Stimulated activated CD8-positive, alpha-beta memory T cell treated with anti-CD3 and anti-CD28 coated beads, Interleukin-2, amount 100 ng/mL, for 1 hour (primary cell): Measurements from ENCODE around the gene PDCD2.
A peak's percentile ranks its signal among the peaks of the same experiment; 100 is the strongest.
"Not testable (repeated sequence)": the region's sequence is repeated elsewhere in the genome, so short reads cannot be mapped to it uniquely, and the experiment has no call there.

Experiments used
- DNase-seq, 2 donors: peaks; one replicate each; pipeline ENCODE4 v3.0.0-alpha.2; 2020; ENCODE audit warnings: low read depth in 2 of 2

Gene PDCD2

DNA sequence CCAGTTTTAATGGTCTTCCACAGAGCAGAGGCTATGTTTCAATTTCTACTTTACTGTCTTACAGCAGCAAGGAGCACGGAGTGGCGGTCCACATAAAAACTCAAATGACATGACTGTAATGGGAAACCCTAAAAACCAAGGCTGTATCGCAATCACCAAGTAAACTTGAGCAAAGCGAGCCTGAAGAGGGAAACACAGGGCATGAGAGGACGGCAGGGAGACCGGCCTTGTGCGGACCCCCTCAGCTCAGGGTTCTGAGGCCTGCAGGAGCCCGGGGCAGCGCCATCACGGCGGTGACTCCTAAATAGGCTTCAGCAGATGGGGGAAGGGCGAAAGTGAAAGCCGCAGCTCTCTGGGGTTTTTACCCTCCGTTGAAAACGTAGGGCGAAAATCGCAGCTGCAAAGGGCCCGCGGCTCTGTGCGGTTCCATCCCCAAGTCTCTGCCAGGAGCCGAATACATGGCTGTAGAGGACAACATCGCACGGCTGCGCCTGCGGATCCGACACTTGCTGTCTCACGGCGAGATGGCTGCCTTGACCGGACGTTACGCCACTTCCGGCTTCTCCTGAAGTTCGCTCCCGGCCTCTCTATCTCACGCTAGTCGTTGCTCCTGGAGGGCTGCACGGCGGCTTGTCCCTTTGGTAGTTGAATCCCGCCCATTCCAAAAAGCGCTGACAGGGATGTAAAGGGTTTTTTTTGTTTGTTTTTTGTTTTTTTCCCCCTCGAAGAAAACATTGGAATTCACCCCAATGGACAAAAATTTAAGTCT, 31.5 kb downstream of the PDCD2 start, which contains the start of gene PSMB1:
Gene PSMB1, minus strand, starts transcription at position 543 of the 769 bp plus-strand sequence. Its CDS starts 65 bp downstream, at position 478.
- peak; percentile 56 to 70 for DNase-seq

DNA sequence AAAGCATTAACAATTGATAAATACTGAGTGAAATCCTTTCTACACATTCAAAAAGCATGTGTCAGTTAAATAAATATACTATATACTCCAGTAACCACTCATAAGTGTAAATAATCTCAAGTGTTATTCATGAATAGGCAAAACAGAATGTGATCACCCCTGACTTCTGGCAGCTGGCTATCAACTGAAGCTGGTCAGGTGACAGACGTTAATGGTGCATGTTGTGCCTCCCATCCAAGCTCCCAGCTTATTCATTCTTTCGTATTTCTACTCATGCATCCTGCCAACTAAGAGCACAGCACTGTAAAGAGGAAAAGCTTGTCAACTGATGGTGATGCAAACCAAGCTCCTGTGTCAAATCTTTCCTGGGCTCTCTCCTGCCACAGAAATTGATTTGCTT, 39.0 kb downstream of the PDCD2 start:
- DNase-seq, result no peak

DNA sequence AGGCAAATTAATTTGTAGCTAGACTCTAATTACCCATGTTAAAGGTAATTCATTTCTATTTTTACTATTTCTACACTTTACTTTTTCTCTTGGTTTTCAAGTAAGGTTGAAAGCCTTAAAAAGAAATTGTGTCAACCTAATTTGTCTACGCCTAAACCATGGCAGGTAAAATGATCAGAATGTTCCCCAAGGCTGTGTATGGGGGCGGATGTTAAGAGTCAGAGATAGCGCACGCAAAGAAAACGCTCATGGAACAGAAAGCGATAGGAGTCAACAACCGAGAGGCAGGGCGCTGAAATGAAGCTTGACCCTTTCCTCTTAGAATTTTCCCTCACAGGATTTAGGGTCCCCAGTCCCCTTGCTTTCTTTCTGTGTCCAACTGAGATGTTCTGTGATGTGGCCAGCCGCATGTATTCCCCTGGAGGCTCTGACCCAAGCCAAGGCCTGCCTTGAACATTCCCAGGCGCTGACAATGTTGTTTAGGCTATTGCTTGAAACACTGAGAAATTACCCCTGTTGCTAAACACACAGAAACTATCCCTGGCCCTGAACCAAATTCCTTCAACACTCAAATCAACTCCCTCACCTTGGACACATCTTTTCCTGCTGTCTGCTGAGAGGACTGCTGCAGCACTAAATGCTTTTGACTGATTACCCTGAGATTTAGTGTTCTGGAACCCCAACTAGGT, 42.3 kb downstream of the PDCD2 start:
- DNase-seq, result no peak

DNA sequence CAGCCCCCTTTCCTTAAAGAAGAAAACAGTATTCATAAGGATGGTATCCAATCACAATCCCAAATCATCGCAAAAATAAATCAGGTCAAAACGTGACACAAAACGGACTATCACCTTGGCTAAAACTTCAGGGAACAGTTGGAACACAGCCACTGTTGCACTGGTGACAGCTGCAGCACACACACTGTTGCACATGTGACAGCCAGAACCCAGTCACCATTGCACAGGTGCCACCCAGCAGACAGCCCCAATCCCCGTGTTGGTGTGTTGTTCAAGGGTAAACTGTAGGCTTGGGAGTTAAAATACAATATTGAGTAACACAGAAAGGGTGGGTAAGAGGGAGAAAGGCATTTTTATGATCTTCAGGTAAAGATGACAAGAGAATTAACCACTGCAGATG, 47.1 kb downstream of the PDCD2 start:
- DNase-seq, result no peak

DNA sequence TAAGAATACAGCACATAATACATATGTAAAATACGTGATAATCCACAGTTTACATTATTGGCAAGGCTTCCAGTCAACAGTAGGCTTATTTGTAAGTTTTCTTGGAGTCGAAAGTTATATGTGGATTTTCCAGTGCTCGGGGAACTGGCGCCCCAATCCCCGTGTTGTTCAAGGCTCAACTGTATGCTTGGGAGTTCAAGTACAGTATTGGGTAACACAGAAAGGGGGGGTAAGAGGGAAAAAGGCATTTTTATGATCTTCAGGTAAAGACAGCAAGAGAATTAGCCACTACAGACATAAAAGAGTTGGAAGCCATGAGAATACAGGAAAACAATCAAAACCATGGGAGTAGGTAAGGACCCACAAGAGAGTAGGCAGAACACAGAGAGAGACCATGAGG, 47.8 kb downstream of the PDCD2 start:
- no peak for DNase-seq

DNA sequence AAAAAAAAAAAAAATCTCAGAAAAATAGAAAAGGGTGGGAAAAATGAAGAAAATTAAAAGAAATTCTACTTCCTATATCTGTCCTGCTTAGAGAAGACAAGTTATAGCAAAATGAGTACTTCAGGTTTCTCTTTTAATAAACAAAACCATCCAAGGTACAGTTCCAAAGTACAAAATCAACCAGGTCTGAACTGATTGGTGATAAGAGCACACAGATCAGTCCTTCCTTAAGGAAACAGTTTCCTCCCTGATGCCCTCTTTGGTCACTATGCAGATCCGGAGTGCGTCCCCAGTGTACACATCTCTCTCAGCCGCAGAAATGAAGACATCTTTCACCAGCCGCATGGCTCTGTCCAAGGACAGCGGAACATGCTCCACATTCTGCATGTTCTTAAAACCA, 49.4 kb downstream of the PDCD2 start:
- DNase-seq, result no peak

DNA sequence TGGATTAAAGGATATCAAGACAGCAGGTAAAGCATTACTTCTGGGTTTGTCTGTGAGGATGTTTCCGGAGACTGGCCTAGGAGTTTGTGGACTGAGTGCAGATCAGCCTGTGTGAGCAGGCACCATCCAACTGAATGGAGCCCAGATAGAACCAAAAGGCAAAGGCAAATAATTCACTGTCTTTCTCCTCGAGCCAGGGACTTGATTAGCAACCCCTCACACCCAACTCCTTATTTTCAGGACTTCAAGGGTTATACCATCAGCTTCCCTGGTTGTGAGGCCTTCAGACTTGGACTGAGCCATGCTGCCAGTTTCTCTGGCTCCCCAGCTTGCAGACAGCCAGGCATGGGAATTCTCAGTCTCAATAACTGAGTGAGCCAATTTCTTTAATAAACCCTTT, 50.6 kb downstream of the PDCD2 start:
- DNase-seq, result no peak

DNA sequence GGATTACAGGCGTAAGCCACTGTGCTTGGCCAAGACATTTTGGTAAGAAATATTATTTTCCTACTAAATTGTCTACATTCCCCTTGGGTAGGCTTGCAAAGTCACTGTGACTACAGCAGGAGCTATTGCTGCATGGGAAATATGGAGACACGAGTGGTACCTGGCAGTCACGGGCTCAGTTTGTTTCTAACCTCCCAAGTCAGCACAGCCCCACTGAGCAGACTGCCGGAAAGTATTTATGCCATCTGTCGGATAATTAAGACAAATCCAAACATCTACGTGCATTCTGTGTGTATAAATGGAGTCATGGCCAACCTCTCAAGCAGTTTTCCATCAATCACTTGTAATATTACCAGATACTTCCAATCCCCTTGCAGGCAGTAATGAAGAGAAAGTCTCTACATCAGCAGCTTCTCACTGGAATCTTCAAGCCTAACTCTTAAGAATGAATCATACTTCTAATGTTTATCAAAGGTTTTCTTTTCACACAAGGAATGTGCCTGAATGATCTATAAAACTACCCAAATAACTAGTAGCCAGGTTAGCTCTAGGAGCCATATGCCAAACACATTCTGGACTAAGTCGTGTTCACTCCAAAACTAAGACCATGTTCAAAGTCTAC, 51.5 kb downstream of the PDCD2 start:
- DNase-seq, result no peak

DNA sequence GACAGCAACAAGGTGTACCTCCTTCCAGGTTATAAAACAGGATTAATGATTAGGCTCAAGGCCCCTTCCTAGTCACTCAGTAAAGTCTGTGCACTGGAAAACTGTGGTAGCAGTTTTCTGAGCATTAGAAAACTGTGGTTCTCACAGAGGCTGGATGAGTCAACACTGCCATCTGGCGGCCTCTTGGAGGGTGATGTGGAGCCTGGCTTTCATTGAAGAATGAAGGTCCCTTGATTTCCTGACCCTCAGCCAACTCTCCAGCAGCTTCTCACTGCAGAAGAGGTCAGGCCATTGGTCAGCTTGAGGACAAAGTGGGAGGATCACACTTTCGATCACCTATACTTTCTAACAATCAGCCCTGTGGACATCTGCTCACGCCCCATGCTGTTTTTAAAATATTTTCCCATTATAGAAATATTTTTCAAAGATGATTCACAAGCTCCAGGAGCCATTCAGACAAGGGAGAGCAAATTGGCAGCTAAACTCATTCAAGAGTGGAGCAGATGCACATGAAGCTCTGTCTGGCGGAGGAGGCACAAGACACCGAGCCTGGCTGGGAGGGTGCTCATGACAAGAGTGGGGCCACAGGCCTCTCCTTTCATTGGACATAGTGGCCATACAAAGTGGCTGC, 54.5 kb downstream of the PDCD2 start:
- peak; percentile 38 to 39 for DNase-seq

DNA sequence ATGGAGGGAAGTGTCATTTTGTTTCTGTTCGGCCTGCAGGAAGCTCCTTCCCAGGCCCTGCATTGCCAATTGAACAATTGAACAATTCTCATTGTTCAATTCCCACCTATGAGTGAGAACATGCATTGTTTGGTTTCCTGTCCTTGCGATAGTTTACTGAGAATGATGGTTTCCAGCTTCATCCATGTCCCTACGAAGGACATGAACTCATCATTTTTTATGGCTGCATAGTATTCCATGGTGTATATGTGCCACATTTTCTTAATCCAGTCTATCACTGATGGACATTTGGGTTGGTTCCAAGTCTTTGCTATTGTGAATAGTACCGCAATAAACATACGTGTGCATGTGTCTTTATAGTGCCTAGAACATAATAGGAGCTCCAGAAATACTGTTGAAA, 56.4 kb downstream of the PDCD2 start:
- DNase-seq, result not testable (repeated sequence)

DNA sequence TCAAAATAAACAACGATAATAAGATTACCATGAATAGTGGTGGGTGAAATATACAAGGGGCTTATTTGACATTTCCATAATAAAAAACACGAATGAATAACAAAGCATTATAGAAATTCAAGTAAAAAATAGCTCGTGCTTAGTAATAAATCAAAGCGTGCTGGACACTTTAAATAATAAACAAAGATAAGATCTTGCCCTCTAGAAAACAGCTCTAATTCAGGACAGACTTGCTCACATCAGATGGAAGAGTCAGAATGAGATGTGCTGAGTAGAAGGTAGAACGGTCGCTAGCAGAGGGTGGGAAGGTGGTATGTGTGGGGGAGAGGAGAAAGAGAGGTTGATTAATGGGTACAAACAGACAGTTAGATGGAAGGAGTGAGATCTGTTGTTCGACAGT, 58.6 kb downstream of the PDCD2 start:
- no peak for DNase-seq
